HG03095 (cell line): ENCODE measurements around the gene KRTAP29-1.
"Not testable (repeated sequence)": the region's sequence is repeated elsewhere in the genome, so short reads cannot be mapped to it uniquely, and the experiment has no call there.

ENCODE experiments used
- ATAC-seq: cut with Tn5 transposase; IDR thresholded peaks from one replicate; pipeline ENCODE4 v1.9.1; 2021; ENCODE audit warnings: moderate library complexity; ENCODE audit not compliant: unreplicated experiment

The KRTAP29-1 gene

GRCh38 chr17:41301204-41301790 is 1.4 kb downstream of the KRTAP29-1 start:
- no peak for ATAC-seq

- no peak for ATAC-seq
These were observed 4.1 kb downstream of the KRTAP29-1 start for GRCh38 chr17:41298458-41299135.

- ATAC-seq: no peak
These were observed 5.8 kb downstream of the KRTAP29-1 start for GRCh38 chr17:41296846-41297245.

- ATAC-seq: no peak
These were observed 8.6 kb downstream of the KRTAP29-1 start for GRCh38 chr17:41294016-41294415.

GRCh38 chr17:41287050-41287449 is 15.6 kb downstream of the KRTAP29-1 start:
- ATAC-seq: no peak

- ATAC-seq: no peak
These were observed 18.1 kb downstream of the KRTAP29-1 start for GRCh38 chr17:41284546-41284945.

- ATAC-seq: no peak
These were observed 18.6 kb downstream of the KRTAP29-1 start for GRCh38 chr17:41284043-41284442.

- no peak for ATAC-seq
These were observed 24.3 kb downstream of the KRTAP29-1 start for GRCh38 chr17:41278176-41278955.

- not testable (repeated sequence) for ATAC-seq
These were observed 26.9 kb downstream of the KRTAP29-1 start, which contains the start of gene KRTAP9-7 for GRCh38 chr17:41275648-41276190. KRTAP9-7 (plus strand) TSS chr17:41275698; CDS start chr17:41275698, 0 bp downstream.

GRCh38 chr17:41271858-41272257 is 30.8 kb downstream of the KRTAP29-1 start:
- no peak for ATAC-seq

- ATAC-seq: not testable (repeated sequence)
These were observed 31.3 kb downstream of the KRTAP29-1 start for GRCh38 chr17:41271323-41271722.

- ATAC-seq: no peak
These were observed 34.9 kb downstream of the KRTAP29-1 start for GRCh38 chr17:41267711-41268110.

GRCh38 chr17:41265078-41265477 is 37.6 kb downstream of the KRTAP29-1 start, which contains the start of gene KRTAP9-6:
KRTAP9-6 (plus strand) TSS chr17:41265378; CDS start chr17:41265378, 0 bp downstream.
- ATAC-seq: no peak

GRCh38 chr17:41264599-41264998 is 38.1 kb downstream of the KRTAP29-1 start:
- ATAC-seq: no peak

GRCh38 chr17:41263212-41263611 is 39.4 kb downstream of the KRTAP29-1 start:
- ATAC-seq: no peak

- ATAC-seq: no peak
These were observed 44.2 kb downstream of the KRTAP29-1 start for GRCh38 chr17:41258406-41258805.

GRCh38 chr17:41256291-41256685 is 46.4 kb downstream of the KRTAP29-1 start:
- ATAC-seq: no peak

GRCh38 chr17:41255381-41256290 is 47.0 kb downstream of the KRTAP29-1 start, which contains the start of gene KRTAP9-9:
KRTAP9-9 (plus strand) TSS chr17:41255384.
- not testable (repeated sequence) for ATAC-seq

- ATAC-seq: no peak
These were observed 47.8 kb downstream of the KRTAP29-1 start for GRCh38 chr17:41254861-41255260.
